ENCODE results near the gene OR10A5.
"Not testable (repeated sequence)": the region's sequence is repeated elsewhere in the genome, so short reads cannot be mapped to it uniquely, and the experiment has no call there.

The OR10A5 gene, protein sequence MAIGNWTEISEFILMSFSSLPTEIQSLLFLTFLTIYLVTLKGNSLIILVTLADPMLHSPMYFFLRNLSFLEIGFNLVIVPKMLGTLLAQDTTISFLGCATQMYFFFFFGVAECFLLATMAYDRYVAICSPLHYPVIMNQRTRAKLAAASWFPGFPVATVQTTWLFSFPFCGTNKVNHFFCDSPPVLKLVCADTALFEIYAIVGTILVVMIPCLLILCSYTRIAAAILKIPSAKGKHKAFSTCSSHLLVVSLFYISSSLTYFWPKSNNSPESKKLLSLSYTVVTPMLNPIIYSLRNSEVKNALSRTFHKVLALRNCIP

GRCh38 chr11:6845383-6845782 lies at the start of gene OR10A5:
TSS of gene OR10A5 (plus strand) at chr11:6845683. CDS start at chr11:6845683, 0 bp downstream.
- TF ChIP-seq, protein P1, sequence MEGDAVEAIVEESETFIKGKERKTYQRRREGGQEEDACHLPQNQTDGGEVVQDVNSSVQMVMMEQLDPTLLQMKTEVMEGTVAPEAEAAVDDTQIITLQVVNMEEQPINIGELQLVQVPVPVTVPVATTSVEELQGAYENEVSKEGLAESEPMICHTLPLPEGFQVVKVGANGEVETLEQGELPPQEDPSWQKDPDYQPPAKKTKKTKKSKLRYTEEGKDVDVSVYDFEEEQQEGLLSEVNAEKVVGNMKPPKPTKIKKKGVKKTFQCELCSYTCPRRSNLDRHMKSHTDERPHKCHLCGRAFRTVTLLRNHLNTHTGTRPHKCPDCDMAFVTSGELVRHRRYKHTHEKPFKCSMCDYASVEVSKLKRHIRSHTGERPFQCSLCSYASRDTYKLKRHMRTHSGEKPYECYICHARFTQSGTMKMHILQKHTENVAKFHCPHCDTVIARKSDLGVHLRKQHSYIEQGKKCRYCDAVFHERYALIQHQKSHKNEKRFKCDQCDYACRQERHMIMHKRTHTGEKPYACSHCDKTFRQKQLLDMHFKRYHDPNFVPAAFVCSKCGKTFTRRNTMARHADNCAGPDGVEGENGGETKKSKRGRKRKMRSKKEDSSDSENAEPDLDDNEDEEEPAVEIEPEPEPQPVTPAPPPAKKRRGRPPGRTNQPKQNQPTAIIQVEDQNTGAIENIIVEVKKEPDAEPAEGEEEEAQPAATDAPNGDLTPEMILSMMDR (IDR thresholded peaks at IDR 0.05), result no peak
- Histone ChIP-seq H3K27me3 (no peaks in the 10 kb centered on the region), H3K4me1 (ENCODE audit: control insufficient read depth in 1 of 2, insufficient read depth in 1 of 2, low read depth in 1 of 2, low read length in 1 of 2) (no peaks in the 10 kb centered on the region), H3K9me3 (no peaks in the 10 kb centered on the region), H3K36me3 (no peaks in the 10 kb centered on the region), H3K27ac (no peak within 1 kb of the TSS), H3K4me3 (ENCODE audit: low read depth in 1 of 2, low read length in 1 of 2) (no peak within 1 kb of the TSS)

DNA sequence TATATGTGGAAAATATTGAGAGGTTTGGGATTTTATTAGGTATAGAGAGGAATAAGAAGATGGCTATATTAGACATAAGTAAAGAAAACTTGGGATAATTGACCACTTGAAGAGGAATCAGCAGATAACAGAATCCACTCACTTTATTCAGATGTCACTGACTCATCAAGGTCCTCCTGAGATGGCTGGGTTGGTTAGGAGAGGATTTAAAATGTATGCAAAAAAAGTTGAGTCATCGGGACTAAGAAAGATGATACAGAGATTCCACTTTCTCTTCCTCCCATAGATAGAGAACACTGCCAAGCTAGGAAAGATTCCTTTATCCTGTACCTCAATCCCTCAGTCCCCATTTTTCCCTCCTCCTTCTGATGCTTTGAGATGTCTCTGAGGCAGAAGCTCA lies 46.1 kb upstream of the OR10A5 start, which contains the start of gene OR6A2:
Gene OR6A2, minus strand, starts transcription at position 288 of the 400 bp plus-strand sequence. CDS start 3,981 bp downstream, outside the sequence.
- Histone ChIP-seq H3K4me3 (ENCODE audit: low read depth in 1 of 2, low read length in 1 of 2) (no peak within 1 kb of the TSS), H3K9me3 (no peaks in the 10 kb centered on the region), H3K4me1 (ENCODE audit: control insufficient read depth in 1 of 2, insufficient read depth in 1 of 2, low read depth in 1 of 2, low read length in 1 of 2) (no peaks in the 10 kb centered on the region), H3K27ac (no peak within 1 kb of the TSS), H3K27me3 (no peaks in the 10 kb centered on the region), H3K36me3 (no peaks in the 10 kb centered on the region)
- TF ChIP-seq, protein P1 (IDR thresholded peaks at IDR 0.05), result no peak

DNA sequence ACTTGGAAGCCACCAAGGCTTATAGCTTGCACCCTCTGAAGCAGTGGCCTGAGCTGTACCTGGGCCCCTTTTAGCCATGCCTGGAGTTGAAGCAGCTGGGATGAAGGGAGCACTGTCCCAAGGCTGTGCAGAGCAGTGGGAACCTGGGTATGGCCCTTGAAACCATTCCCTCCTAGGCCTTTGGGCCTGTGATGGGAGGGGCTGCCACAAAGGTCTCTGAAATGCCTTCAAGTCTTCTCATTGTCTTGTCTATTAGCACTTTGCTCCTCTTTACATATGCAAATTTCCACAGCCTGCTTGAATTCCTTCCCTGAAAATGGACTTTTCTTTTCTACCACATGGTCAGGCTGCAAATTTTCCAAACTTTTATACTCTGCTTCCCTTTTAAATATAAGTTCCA lies 44.4 kb upstream of the OR10A5 start:
- not testable (repeated sequence) for H3K27ac ChIP-seq; H3K36me3 ChIP-seq; H3K27me3 ChIP-seq; H3K4me3 ChIP-seq (ENCODE audit: low read depth in 1 of 2, low read length in 1 of 2); H3K9me3 ChIP-seq; H3K4me1 ChIP-seq (ENCODE audit: control insufficient read depth in 1 of 2, insufficient read depth in 1 of 2, low read depth in 1 of 2, low read length in 1 of 2)

DNA sequence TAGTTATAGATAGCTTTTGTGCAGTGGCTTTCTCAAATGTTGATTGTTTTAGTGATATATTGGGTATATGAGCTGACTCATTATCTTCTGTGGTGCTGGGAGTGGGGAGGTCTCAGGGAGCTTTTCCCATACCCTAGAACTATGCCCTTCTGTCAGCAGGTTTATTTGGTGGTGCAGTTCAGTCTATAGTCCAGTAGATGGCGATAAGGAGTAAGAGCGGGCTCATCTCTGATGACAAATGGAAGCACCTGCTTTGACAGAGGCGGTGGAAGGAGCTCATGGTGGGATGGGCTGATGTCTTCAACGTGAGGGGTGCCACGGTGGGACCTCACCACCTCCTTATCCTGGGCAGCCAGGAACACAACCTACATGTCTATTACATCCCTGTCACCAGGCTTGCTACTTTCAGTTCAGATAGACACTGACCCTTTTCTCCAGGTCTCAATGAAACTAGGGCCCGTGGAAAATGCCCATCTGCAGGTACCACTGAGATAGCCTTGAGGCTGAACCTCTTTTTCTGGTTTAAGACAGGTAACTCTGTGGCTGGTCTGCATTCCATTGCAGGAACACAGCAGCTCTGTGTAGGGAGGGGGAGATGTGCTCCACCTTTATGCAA lies 33.0 kb upstream of the OR10A5 start:
- no peak overlapping the region for H3K27ac ChIP-seq
- no peak overlapping the region for H3K4me3 ChIP-seq (ENCODE audit: low read depth in 1 of 2, low read length in 1 of 2)
- no peaks in the 10 kb centered on the region for H3K9me3 ChIP-seq
- H3K27me3 ChIP-seq, result no peaks in the 10 kb centered on the region
- TF ChIP-seq, protein P1 (IDR thresholded peaks at IDR 0.05), result peak; percentile 79
- H3K36me3 ChIP-seq, result no peaks in the 10 kb centered on the region
- H3K4me1 ChIP-seq (ENCODE audit: control insufficient read depth in 1 of 2, insufficient read depth in 1 of 2, low read depth in 1 of 2, low read length in 1 of 2), result no peaks in the 10 kb centered on the region

GRCh38 chr11:6813656-6814055 lies 31.8 kb upstream of the OR10A5 start:
- no peak overlapping the region for H3K27ac ChIP-seq

More at GRCh38 chr11:6813656-6814055, 31.8 kb upstream of the OR10A5 start:
- Histone ChIP-seq H3K36me3 (no peaks in the 10 kb centered on the region), H3K27me3 (no peaks in the 10 kb centered on the region), H3K4me3 (ENCODE audit: low read depth in 1 of 2, low read length in 1 of 2) (no peak overlapping the region), H3K9me3 (no peaks in the 10 kb centered on the region), H3K4me1 (ENCODE audit: control insufficient read depth in 1 of 2, insufficient read depth in 1 of 2, low read depth in 1 of 2, low read length in 1 of 2) (no peaks in the 10 kb centered on the region)
- TF ChIP-seq, protein P1 (IDR thresholded peaks at IDR 0.05), result no peak

All from neutrophil (primary cell).